H9 (cell line): ENCODE data around the gene ATP13A2. TPM values are rescaled to one million over a fixed set of nuclear protein-coding genes. Genes with fewer than 3 reads are reported as not detected.
A peak's percentile ranks its signal among the peaks of the same experiment; 100 is the strongest.

Experiments
- DNase-seq: peaks from one replicate; pipeline ENCODE4 v3.0.0-alpha.2; 2017
- H2AFZ ChIP-seq: one replicate; pipeline ENCODE4 v1.6.1; 2013; ENCODE audit warnings: mild to moderate bottlenecking, low read length, control low read depth, moderate library complexity
- H2AK5ac ChIP-seq: 2 replicates; pipeline ENCODE4 v1.6.1; 2013; ENCODE audit warnings: low read length, control low read depth, mixed read lengths; ENCODE audit not compliant: insufficient read length
- H2BK120ac ChIP-seq: one replicate; pipeline ENCODE4 v1.6.1; 2013; ENCODE audit warnings: low read depth, mild to moderate bottlenecking, low read length, control low read depth, inconsistent platforms; ENCODE audit not compliant: poor library complexity, severe bottlenecking
- H2BK12ac ChIP-seq: 2 replicates; pipeline ENCODE4 v1.6.1; 2013; ENCODE audit warnings: low read length, control low read depth, mixed read lengths, low read depth; ENCODE audit not compliant: insufficient read length
- H2BK15ac ChIP-seq: 2 replicates; pipeline ENCODE4 v1.6.1; 2013; ENCODE audit warnings: low read depth, low read length, control low read depth
- H2BK20ac ChIP-seq: one replicate; pipeline ENCODE4 v1.6.1; 2013; ENCODE audit warnings: low read depth, mild to moderate bottlenecking, low read length, control low read depth, inconsistent platforms; ENCODE audit not compliant: poor library complexity, severe bottlenecking
- H2BK5ac ChIP-seq: 2 replicates; pipeline ENCODE4 v1.6.1; 2013; ENCODE audit warnings: low read length, control low read depth, mixed read lengths; ENCODE audit not compliant: insufficient read length
- H3K14ac ChIP-seq: 2 replicates; pipeline ENCODE4 v1.6.1; 2013; ENCODE audit warnings: low read length, control low read depth; ENCODE audit not compliant: insufficient read depth
- H3K18ac ChIP-seq: 2 replicates; pipeline ENCODE4 v1.6.1; 2013; ENCODE audit warnings: low read depth, mild to moderate bottlenecking, mixed read lengths, low read length, control low read depth; ENCODE audit not compliant: insufficient read length
- H3K23ac ChIP-seq: 2 replicates; pipeline ENCODE4 v1.6.1; 2013; ENCODE audit warnings: low read length, control low read depth, mixed read lengths, low read depth; ENCODE audit not compliant: insufficient read length
- H3K23me2 ChIP-seq: 2 replicates; pipeline ENCODE4 v1.6.1; 2013; ENCODE audit warnings: low read depth, mild to moderate bottlenecking, mixed read lengths, low read length, control low read depth; ENCODE audit not compliant: insufficient read length, poor library complexity, severe bottlenecking
- H3K27ac ChIP-seq: 2 replicates; pipeline ENCODE4 v1.5.1; 2013; ENCODE audit warnings: low read length, control low read depth, mixed read lengths, low read depth; ENCODE audit not compliant: insufficient read length
- H3K27me3 ChIP-seq: 2 replicates; pipeline ENCODE4 v1.6.1; 2013; ENCODE audit warnings: low read length, control low read depth, inconsistent platforms; ENCODE audit not compliant: insufficient read depth
- H3K4ac ChIP-seq: 2 replicates; pipeline ENCODE4 v1.6.1; 2013; ENCODE audit warnings: low read depth, mild to moderate bottlenecking, control low read depth, inconsistent platforms, low read length, moderate library complexity
- H3K4me1 ChIP-seq: 2 replicates; pipeline ENCODE4 v1.6.1; 2013; ENCODE audit warnings: low read length, control low read depth, inconsistent platforms; ENCODE audit not compliant: insufficient read depth
- H3K4me2 ChIP-seq: 2 replicates; pipeline ENCODE4 v1.6.1; 2013; ENCODE audit warnings: low read length, control low read depth, mixed read lengths; ENCODE audit not compliant: insufficient read length, insufficient read depth
- H3K56ac ChIP-seq: 2 replicates; pipeline ENCODE4 v1.6.1; 2013; ENCODE audit warnings: low read depth, mild to moderate bottlenecking, mixed read lengths, low read length, control low read depth; ENCODE audit not compliant: insufficient read length
- H3K79me1 ChIP-seq: 2 replicates; pipeline ENCODE4 v1.6.1; 2013; ENCODE audit warnings: low read depth, mild to moderate bottlenecking, moderate library complexity, low read length, control low read depth, inconsistent platforms; ENCODE audit not compliant: insufficient read depth, poor library complexity, severe bottlenecking
- H3K79me2 ChIP-seq: 2 replicates; pipeline ENCODE4 v1.6.1; 2013; ENCODE audit warnings: low read length, control low read depth, inconsistent platforms; ENCODE audit not compliant: insufficient read depth
- H3K9ac ChIP-seq: 2 replicates; pipeline ENCODE4 v1.6.1; 2013; ENCODE audit warnings: low read length, control low read depth, mixed read lengths; ENCODE audit not compliant: insufficient read length; ENCODE audit errors: extremely low read depth
- H3K9me3 ChIP-seq: one replicate; pipeline ENCODE4 v1.6.1; 2013; ENCODE audit warnings: low read depth, low read length, inconsistent platforms; ENCODE audit not compliant: control insufficient read depth
- H3T11ph ChIP-seq: one replicate; pipeline ENCODE4 v1.6.1; 2013; ENCODE audit warnings: mild to moderate bottlenecking, low read length, control low read depth, inconsistent platforms
- H4K20me1 ChIP-seq: one replicate; pipeline ENCODE4 v1.6.1; 2013; ENCODE audit not compliant: control insufficient read depth, insufficient read length, insufficient read depth
- H4K5ac ChIP-seq: 2 replicates; pipeline ENCODE4 v1.6.1; 2013; ENCODE audit warnings: low read depth, mild to moderate bottlenecking, mixed read lengths, low read length, control low read depth; ENCODE audit not compliant: insufficient read length
- H4K8ac ChIP-seq: replicated peaks from 2 replicates; pipeline ENCODE4 v1.6.1; 2013; ENCODE audit warnings: low read length, control low read depth, mixed read lengths, low read depth; ENCODE audit not compliant: insufficient read length
- H4K91ac ChIP-seq: 2 replicates; pipeline ENCODE4 v1.6.1; 2013; ENCODE audit warnings: low read depth, mild to moderate bottlenecking, moderate library complexity, mixed read lengths, low read length, control low read depth; ENCODE audit not compliant: insufficient read length
- H3K27ac Mint-ChIP-seq, 3 experiments: 2 replicates in 2 of 3; 3 replicates in 1 of 3; pipeline ENCODE4 v1.8.0; 2020 to 2021; ENCODE audit warnings: mixed read lengths in 3 of 3, mild to moderate bottlenecking in 1 of 3, moderate library complexity in 1 of 3
- H3K27me3 Mint-ChIP-seq: 2 replicates; pipeline ENCODE4 v1.8.0; 2021; ENCODE audit warnings: low read depth, mild to moderate bottlenecking, moderate library complexity, mixed read lengths
- H3K36me3 Mint-ChIP-seq, 3 experiments: 2 replicates in 2 of 3; 3 replicates in 1 of 3; pipeline ENCODE4 v1.8.0; 2020 to 2021; ENCODE audit warnings: low read depth in 3 of 3, mixed read lengths in 3 of 3; ENCODE audit not compliant: insufficient read depth in 1 of 3
- H3K4me1 Mint-ChIP-seq, 2 experiments: 2 replicates each; pipeline ENCODE4 v1.8.0; 2020; ENCODE audit warnings: mixed read lengths in 2 of 2
- H3K4me3 Mint-ChIP-seq, 2 experiments: 2 replicates in 1 of 2; 3 replicates in 1 of 2; pipeline ENCODE4 v1.8.0; 2020 to 2021; ENCODE audit warnings: mild to moderate bottlenecking in 2 of 2, mixed read lengths in 2 of 2, moderate library complexity in 1 of 2
- H3K9me3 Mint-ChIP-seq, 2 experiments: 2 replicates in 1 of 2; 3 replicates in 1 of 2; pipeline ENCODE4 v1.8.0; 2020; ENCODE audit warnings: mild to moderate bottlenecking in 2 of 2, mixed read lengths in 2 of 2, moderate library complexity in 1 of 2
- CTCF ChIP-seq: fragments of 200-600 bp; sonication (generic); conservative IDR thresholded peaks from 3 replicates; pipeline ENCODE4 v1.8.0; 2021; ENCODE audit warnings: antibody characterized with exemption, mild to moderate bottlenecking
- WGBS: extraction: QIAGEN DNeasy Blood & Tissue Kit; methylation state at CpG from one replicate; pipeline ENCODE4 v1.1.7; 2013; ENCODE audit warnings: missing lambda C conversion rate, low lambda C conversion rate, mixed read lengths; ENCODE audit not compliant: insufficient read length; ENCODE audit errors: extremely low coverage; 5-methylcytosine and 5-hydroxymethylcytosine counted together
- total RNA-seq: library from RNA; stranded (reverse); gene quantifications from 2 replicates; pipeline ENCODE4 v1.2.1, GENCODE V29; 2021

Gene ATP13A2
- total RNA-seq, 1 experiment from 2014 or later = 53.6 TPM

GRCh38 chr1:17016317-17016661, 4.6 kb upstream of the ATP13A2 start:
- peaks cover 20% of the 10 kb centered on the region for H3K4me1 ChIP-seq
- no peak overlapping the region for H2BK120ac ChIP-seq
- no peaks in the 10 kb centered on the region for H3K9me3 Mint-ChIP-seq
- no peaks in the 10 kb centered on the region for H3K9me3 ChIP-seq
- WGBS = no CpG with 5 or more reads among the region's 5 CpGs
- H4K91ac ChIP-seq = no peak overlapping the region
- H2BK20ac ChIP-seq = no peak overlapping the region
- no peaks in the 10 kb centered on the region for H3K79me2 ChIP-seq
- DNase-seq = no peak
- H3K23me2 ChIP-seq = peaks cover under 1% of the 10 kb centered on the region
- H2BK12ac ChIP-seq = no peak overlapping the region
- peak overlapping the region; percentile 0 for H3K9ac ChIP-seq
- H3K36me3 Mint-ChIP-seq = peaks cover 14 to 36% (median 33%) of the 10 kb centered on the region in 3 experiments; a peak in 6 of 7 replicates
- no peak overlapping the region for H2BK15ac ChIP-seq
- H3T11ph ChIP-seq = no peak overlapping the region
- no peak overlapping the region for H3K23ac ChIP-seq
- no peak for TF ChIP-seq CTCF
- H2AFZ ChIP-seq = no peak overlapping the region
- H3K4ac ChIP-seq = no peak overlapping the region
- H4K20me1 ChIP-seq = no peaks in the 10 kb centered on the region
- H3K4me3 Mint-ChIP-seq = no peak overlapping the region; a peak in 1 of 5 replicates
- H4K5ac ChIP-seq = no peak overlapping the region
- no peaks in the 10 kb centered on the region for H3K27me3 Mint-ChIP-seq
- H2AK5ac ChIP-seq = no peak overlapping the region
- peaks cover 44 to 46% of the 10 kb centered on the region in 2 experiments for H3K4me1 Mint-ChIP-seq
- H3K79me1 ChIP-seq = no peaks in the 10 kb centered on the region
- no peak overlapping the region for H3K27ac ChIP-seq
- H4K8ac ChIP-seq = no peak overlapping the region
- H3K27ac Mint-ChIP-seq = peak overlapping the region; percentile 2 to 93 (median 93); a peak in 5 of 7 replicates
- H3K18ac ChIP-seq = peak overlapping the region; percentile 3
- H3K14ac ChIP-seq = no peak overlapping the region
- no peak overlapping the region for H3K56ac ChIP-seq
- no peak overlapping the region for H2BK5ac ChIP-seq
- H3K4me2 ChIP-seq = no peak overlapping the region
- no peaks in the 10 kb centered on the region for H3K27me3 ChIP-seq
